ENCODE data around the gene DUSP22. TPM values are rescaled to one million over a fixed set of nuclear protein-coding genes. Genes with fewer than 3 reads are reported as not detected.

Gene DUSP22
- total RNA-seq, 2 donors from 2014 or later, result 13.8 to 34.8 TPM

GRCh38 chr6:399785-400534 lies 107.7 kb downstream of the DUSP22 start:
- intact Hi-C loops (cut with DNase I), result no loop called here
- TF ChIP-seq CTCF (IDR thresholded peaks at IDR 0.05) (no peak), POLR2A (IDR thresholded peaks at IDR 0.05) (no peak)
- Histone ChIP-seq H3K9me3 (no peaks in the 10 kb centered on the region), H3K4me1 (no peaks in the 10 kb centered on the region), H3K27me3 (no peaks in the 10 kb centered on the region), H3K4me3 (no peak overlapping the region), H3K27ac (no peak overlapping the region), H3K36me3 (replicated peaks in 1 of 2; ENCODE audit: insufficient read depth in 1 of 2, low read depth in 2 of 2) (no peaks in the 10 kb centered on the region)
- WGBS, 2 donors, result 50 to 53% methylated on average over 11 of the region's 11 CpGs
- ATAC-seq, result no peak
- no peak for DNase-seq

GRCh38 chr6:400815-401214 lies 108.5 kb downstream of the DUSP22 start:
- H3K9me3 ChIP-seq, result no peaks in the 10 kb centered on the region
- ATAC-seq (no peak), DNase-seq (no peak)
- H3K27me3 ChIP-seq, result no peaks in the 10 kb centered on the region
- H3K4me3 ChIP-seq, result no peak overlapping the region
- WGBS, 2 donors, result 64 to 67% methylated on average over 6 of the region's 6 CpGs
- intact Hi-C loops (cut with DNase I), result no loop called here
- H3K27ac ChIP-seq, result no peak overlapping the region
- no peaks in the 10 kb centered on the region for H3K36me3 ChIP-seq (replicated peaks in 1 of 2; ENCODE audit: insufficient read depth in 1 of 2, low read depth in 2 of 2)
- no peak for TF ChIP-seq CTCF (IDR thresholded peaks at IDR 0.05)
- no peak for TF ChIP-seq POLR2A (IDR thresholded peaks at IDR 0.05)
- no peaks in the 10 kb centered on the region for H3K4me1 ChIP-seq

Other genes with a start within 250 kb of the DUSP22 start
- gene IRF4, start 99.3 kb downstream of the DUSP22 start, total RNA-seq, result under 1 TPM in 1 of 2 donors, not detected in 1; 0.26 TPM